KBM-7 (cell line): ENCODE measurements around the gene HYAL3.

Experiments
- DNase-seq: peaks from one replicate; pipeline ENCODE4 v3.0.0-alpha.2; 2015
- in situ Hi-C: fragments of 300-500 bp; cut with MboI; formaldehyde crosslinking; loops from 2 replicates; pipeline ENCODE4 v1.14.3; 2020; ENCODE audit warnings: low sequenced_read_pairs, low pct_unique_long_range_greater_than_20kb, mixed read lengths

Gene HYAL3, protein sequence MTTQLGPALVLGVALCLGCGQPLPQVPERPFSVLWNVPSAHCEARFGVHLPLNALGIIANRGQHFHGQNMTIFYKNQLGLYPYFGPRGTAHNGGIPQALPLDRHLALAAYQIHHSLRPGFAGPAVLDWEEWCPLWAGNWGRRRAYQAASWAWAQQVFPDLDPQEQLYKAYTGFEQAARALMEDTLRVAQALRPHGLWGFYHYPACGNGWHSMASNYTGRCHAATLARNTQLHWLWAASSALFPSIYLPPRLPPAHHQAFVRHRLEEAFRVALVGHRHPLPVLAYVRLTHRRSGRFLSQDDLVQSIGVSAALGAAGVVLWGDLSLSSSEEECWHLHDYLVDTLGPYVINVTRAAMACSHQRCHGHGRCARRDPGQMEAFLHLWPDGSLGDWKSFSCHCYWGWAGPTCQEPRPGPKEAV

GRCh38 chr3:50298836-50299637 is at the start of gene HYAL3, which contains the start of gene NAA80:
HYAL3 (minus strand) TSS chr3:50299405; CDS start chr3:50295602, 3,803 bp downstream.
NAA80 (minus strand) TSS chr3:50299405; CDS start chr3:50297463, 1,942 bp downstream.
- in situ Hi-C loops = no loop called here
- peak; percentile 99 for DNase-seq

- in situ Hi-C loops = no loop called here
Measured at GRCh38 chr3:50347187-50347813, 48.1 kb upstream of the HYAL3 start.

GRCh38 chr3:50345586-50346234 is 46.5 kb upstream of the HYAL3 start, which contains the start of gene ZMYND10:
ZMYND10 (minus strand) TSS chr3:50345732; CDS start chr3:50345579, 153 bp downstream.
- DNase-seq = no peak
- in situ Hi-C loops = no loop called here

More at GRCh38 chr3:50347187-50347813, 48.1 kb upstream of the HYAL3 start:
- DNase-seq = peak; percentile 81

DNA sequence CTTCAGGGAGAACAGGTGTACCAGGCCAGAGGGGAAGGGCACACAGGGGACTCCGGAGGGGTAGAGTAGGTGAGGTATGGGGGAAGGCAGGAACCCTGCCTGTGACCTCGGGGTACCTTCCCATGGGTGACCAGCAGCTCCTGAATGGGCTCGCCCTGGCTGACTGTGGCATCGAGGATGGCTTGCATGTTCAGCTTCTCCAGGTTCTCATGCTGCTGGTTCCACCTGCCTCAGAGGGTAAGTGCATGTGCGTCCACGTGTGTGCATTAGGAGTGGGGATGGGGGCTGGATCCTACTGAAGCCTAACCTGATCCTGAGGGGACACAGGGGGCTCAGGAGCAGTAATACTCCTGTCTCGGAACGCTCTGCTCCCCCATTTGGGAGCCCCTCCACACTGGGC is 45.8 kb upstream of the HYAL3 start:
- in situ Hi-C loops = no loop called here
- DNase-seq = no peak

- DNase-seq = no peak
- in situ Hi-C loops = no loop called here
Measured at GRCh38 chr3:50342813-50343633, 43.8 kb upstream of the HYAL3 start.

DNA sequence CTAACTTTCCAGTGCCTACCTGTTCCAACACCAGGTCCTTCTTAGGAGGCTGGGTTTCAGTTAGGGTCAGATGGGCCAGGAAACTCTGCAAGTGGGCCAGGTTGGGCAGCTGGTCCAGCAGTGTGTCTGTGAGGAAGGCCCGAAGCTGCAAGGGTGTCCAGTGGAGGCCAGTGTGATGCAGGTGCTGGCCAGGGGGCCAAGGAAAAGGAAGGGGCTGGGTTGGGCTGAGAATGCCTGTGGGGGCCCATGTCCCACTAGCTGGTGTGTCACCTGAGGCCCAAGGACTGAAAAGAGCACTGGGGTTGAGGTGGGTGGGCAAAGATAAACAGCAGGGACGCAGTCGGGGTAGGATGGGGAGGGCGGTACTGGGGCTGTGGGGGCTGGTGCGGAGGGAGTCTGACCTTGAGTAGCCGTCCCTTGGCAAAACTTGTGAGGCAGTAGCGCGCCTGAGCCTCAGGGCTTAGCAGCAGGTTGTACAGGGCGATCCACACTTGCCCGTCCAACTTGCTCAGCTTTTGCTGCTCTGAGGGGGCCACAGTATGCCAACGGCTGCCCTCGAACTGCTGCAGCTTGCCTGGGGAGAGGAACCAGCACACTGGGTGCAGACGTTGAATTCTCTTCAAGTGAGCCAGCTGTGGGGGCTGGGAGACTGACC is 42.9 kb upstream of the HYAL3 start:
- in situ Hi-C loops = no loop called here
- no peak for DNase-seq

GRCh38 chr3:50341537-50341936 is 42.3 kb upstream of the HYAL3 start:
- DNase-seq = no peak
- in situ Hi-C loops = no loop called here

DNA sequence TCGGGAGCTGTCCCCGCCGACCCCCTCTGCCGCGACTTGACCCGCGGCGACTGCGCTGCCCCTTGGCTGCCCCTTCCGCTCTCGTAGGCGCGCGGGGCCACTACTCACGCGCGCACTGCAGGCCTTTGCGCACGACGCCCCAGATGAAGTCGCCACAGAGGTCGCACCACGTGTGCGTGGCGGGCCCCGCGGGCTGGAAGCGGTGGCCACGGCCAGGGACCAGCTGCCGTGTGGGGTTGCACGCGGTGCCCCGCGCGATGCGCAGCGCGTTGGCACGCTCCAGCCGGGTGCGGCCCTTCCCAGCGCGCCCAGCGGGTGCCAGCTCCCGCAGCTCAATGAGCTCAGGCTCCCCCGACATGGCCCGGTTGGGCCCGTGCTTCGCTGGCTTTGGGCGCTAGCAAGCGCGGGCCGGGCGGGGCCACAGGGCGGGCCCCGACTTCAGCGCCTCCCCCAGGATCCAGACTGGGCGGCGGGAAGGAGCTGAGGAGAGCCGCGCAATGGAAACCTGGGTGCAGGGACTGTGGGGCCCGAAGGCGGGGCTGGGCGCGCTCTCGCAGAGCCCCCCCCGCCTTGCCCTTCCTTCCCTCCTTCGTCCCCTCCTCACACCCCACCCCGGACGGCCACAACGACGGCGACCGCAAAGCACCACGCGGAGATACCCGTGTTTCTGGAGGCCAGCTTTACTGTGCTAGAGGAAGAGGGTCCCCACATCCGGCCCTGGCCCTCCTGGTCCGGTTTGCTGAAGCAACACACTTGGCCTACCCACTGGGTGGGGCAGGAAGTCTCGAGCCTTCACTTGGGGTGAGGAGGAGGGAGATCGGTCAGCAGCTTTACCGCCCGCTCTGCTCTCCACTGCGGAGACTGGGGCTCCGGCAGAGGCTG is 41.5 kb upstream of the HYAL3 start, which contains the start of gene RASSF1:
Gene RASSF1 (minus strand): TSS at position 389 of the 882 bp plus-strand sequence. CDS start 31 bp downstream, at position 358.
- in situ Hi-C loops = no loop called here

DNA sequence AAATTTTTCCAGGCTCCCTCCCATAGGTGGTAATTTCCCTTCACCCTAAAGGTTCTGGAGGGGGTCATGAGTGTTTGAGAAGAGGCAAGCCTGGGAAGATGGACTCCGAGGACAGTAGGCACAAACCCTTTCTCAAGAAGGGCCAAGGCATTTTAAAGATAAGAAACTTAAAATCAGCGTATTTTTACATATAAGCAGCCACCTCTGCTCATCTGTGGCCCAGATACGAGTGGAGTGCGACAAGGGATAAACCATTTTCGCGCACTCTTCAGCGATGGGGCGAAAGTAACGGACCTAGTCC is 40.9 kb upstream of the HYAL3 start:
- no peak for DNase-seq
- in situ Hi-C loops = no loop called here

More for the DNA sequence above, 41.5 kb upstream of the HYAL3 start, which contains the start of gene RASSF1:
- peak; percentile 90 for DNase-seq

GRCh38 chr3:50339485-50340146 is 40.4 kb upstream of the HYAL3 start:
- in situ Hi-C loops = no loop called here
- no peak for DNase-seq

GRCh38 chr3:50338965-50339364 is 39.8 kb upstream of the HYAL3 start:
- DNase-seq = peak; percentile 68
- in situ Hi-C loops = no loop called here

- peak; percentile 99 for DNase-seq
- in situ Hi-C loops = no loop called here
Measured at GRCh38 chr3:50337175-50337861, 38.1 kb upstream of the HYAL3 start.

- no peak for DNase-seq
- in situ Hi-C loops = no loop called here
Measured at GRCh38 chr3:50336452-50337174, 37.4 kb upstream of the HYAL3 start.

DNA sequence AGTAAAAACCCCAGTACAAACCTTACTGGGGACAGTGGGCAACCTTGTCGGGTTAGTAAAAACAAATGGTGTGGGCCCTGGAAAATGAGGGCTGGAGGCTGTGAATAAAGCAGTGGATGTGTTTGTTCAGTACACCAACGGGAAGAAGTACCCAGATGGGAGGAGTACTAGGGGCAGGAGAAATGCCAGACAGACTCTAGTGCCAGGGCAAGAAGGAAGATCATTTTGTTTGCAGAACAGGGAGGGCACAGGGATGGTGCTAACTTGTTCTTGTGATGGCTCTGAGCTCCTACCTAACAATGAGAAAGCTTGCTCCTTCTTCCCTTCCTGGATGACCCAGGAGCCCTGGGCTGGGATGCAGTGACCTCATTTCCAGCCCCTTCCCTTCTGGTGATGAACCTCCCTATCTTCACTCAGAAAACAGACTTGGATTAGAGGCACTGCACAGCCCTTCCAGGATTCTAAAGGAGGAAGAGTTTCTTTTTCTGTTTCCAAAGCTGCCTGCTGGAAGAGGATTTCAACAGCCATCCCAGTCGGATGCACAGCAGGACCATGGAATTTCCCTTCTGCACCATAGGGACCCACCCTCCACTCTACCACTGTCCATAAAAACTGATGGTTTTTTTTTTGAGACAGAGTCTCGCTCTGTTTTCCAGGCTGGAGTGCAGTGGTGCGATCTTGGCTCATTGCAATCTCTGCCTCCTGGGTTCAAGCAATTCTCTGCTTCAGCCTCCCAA is 35.3 kb upstream of the HYAL3 start:
- no peak for DNase-seq
- in situ Hi-C loops = no loop called here
